ENCODE data around the gene CLNK. TPM values are rescaled to one million over a fixed set of nuclear protein-coding genes. Genes with fewer than 3 reads are reported as not detected.

CLNK gene
- total RNA-seq, 1 experiment from 2014 or later, result not detected

DNA sequence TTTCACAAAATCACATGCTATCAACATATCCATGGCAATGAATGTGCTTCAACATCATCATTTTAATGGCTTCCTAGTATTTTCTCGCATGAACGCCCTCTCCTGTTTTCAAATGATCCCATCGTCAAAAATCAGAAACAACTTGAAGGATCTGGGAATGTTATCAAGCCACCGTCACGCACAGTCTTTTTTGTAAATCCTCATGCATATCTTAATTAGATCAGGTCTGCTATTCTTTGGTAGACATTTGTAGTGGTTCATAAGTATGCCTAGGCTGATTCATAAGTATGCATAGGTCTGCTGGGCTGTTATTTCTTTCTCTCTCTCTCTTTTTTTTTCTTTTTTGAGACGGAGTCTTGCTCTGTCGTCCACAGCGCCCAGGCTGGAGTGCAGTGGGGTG lies 101.6 kb downstream of the CLNK start:
- Histone ChIP-seq H3K9ac (ENCODE audit: low read length) (no peak overlapping the region), H3K27ac (ENCODE audit: low read depth, low read length) (no peak overlapping the region), H2AFZ (ENCODE audit: low read depth, low read length, poor library complexity, severe bottlenecking) (no peak overlapping the region), H3K9me3 (ENCODE audit: control insufficient read depth in 1 of 2, insufficient read depth in 1 of 2, low read depth in 1 of 2, low read length in 2 of 2) (no peaks in the 10 kb centered on the region), H3K9me2 (ENCODE audit: insufficient read depth) (no peaks in the 10 kb centered on the region), H3K36me3 (ENCODE audit: control insufficient read depth in 1 of 2, insufficient read depth in 2 of 2, low read length in 2 of 2) (no peaks in the 10 kb centered on the region), H3K4me2 (ENCODE audit: low read length) (no peak overlapping the region), H4K20me1 (ENCODE audit: insufficient read depth) (no peaks in the 10 kb centered on the region), H3K4me1 (ENCODE audit: control insufficient read depth in 1 of 2, insufficient read depth in 2 of 2, low read length in 2 of 2) (peaks cover 0 to 9% of the 10 kb centered on the region in 2 experiments; a peak in 1 of 4 replicates), H3K4me3 (replicated peaks in 1 of 2; ENCODE audit: low read depth in 1 of 2, low read length in 2 of 2) (no peak overlapping the region), H3K27me3 (ENCODE audit: insufficient read depth, low read length) (no peaks in the 10 kb centered on the region), H3K79me2 (ENCODE audit: insufficient read depth, low read length) (no peaks in the 10 kb centered on the region)
- POLR2A ChIA-PET, result no interaction called here
- RAD21 ChIA-PET (ENCODE audit: low non-redundant PET in 1 of 2, low total read pairs in 2 of 2, uncharacterized antibody in 2 of 2, unreplicated experiment in 2 of 2), result no interaction called here
- no TSS peak for BruUV-seq (replicated peaks)
- CTCF ChIA-PET, result no interaction called here
- DNase-seq (ENCODE audit: low read depth, low spot score), result no peak
- no peak for ATAC-seq
- no peak for TF ChIP-seq POLR2A (IDR thresholded peaks at IDR 0.05; ENCODE audit: borderline replicate concordance, extremely low read depth, insufficient read depth, insufficient read length)
- no peak for TF ChIP-seq CEBPB (IDR thresholded peaks at IDR 0.05; ENCODE audit: low read depth)
- no peak for TF ChIP-seq ZNF274 (IDR thresholded peaks at IDR 0.05; ENCODE audit: low read depth, low read length)
- no peak for TF ChIP-seq TCF7L2 (IDR thresholded peaks at IDR 0.05; ENCODE audit: borderline replicate concordance, extremely low read depth, insufficient read depth, insufficient read length)
- no peak for TF ChIP-seq FOSL1 (IDR thresholded peaks at IDR 0.05; ENCODE audit: low read depth)
- TF ChIP-seq CBX3 (IDR thresholded peaks at IDR 0.05; ENCODE audit: low read depth), result no peak
- no peak for TF ChIP-seq ZFX (IDR thresholded peaks at IDR 0.05)
- TF ChIP-seq REST (IDR thresholded peaks at IDR 0.05; ENCODE audit: low read depth), result no peak
- no peak for TF ChIP-seq SIN3A (IDR thresholded peaks at IDR 0.05; ENCODE audit: low read depth)
- no peak for TF ChIP-seq SP1 (IDR thresholded peaks at IDR 0.05; ENCODE audit: low read depth)
- TF ChIP-seq YY1 (IDR thresholded peaks at IDR 0.05; ENCODE audit: extremely low read depth, insufficient replicate concordance, low read depth, low read length), result no peak
- no peak for TF ChIP-seq ATF3 (IDR thresholded peaks at IDR 0.05)
- no peak for TF ChIP-seq JUND (IDR thresholded peaks at IDR 0.05)
- intact Hi-C loops (cut with micrococcal nuclease), result loop anchor here (1.0 to 10.0 kb wide), 5 partner anchors 812 to 1371 kb away; partner anchors contain the start of gene HS3ST1

Data from HCT116 (cell line).